HepG2 (cell line): ENCODE data around the gene RFC2. TPM values are rescaled to one million over a fixed set of nuclear protein-coding genes. Genes with fewer than 3 reads are reported as not detected.
A peak's percentile ranks its signal among the peaks of the same experiment; 100 is the strongest.

Source experiments
- AKAP8 ChIP-seq: sonication (generic); formaldehyde crosslinking; IDR thresholded peaks from 2 replicates; pipeline ENCODE4 v1.5.1; 2020; ENCODE audit warnings: mild to moderate bottlenecking, missing genetic modification reagents
- ARHGAP35 ChIP-seq: sonication (generic); formaldehyde crosslinking; IDR thresholded peaks from 2 replicates; pipeline ENCODE4 v1.9.0; 2022; ENCODE audit warnings: mild to moderate bottlenecking, inconsistent platforms, moderate library complexity, missing genetic modification reagents, borderline replicate concordance
- BRD4 ChIP-seq: sonication (generic); formaldehyde crosslinking; IDR thresholded peaks from 2 replicates; pipeline ENCODE4 v1.4.0; 2020; ENCODE audit warnings: missing genetic modification reagents
- IRF2 ChIP-seq: IDR thresholded peaks from 2 replicates; pipeline ENCODE4 v1.6.1; 2018; ENCODE audit warnings: missing genetic modification reagents, missing compliant biosample characterization
- KAT8 ChIP-seq: IDR thresholded peaks from 2 replicates; pipeline ENCODE4 v1.6.1; 2016; ENCODE audit warnings: missing genetic modification reagents, missing compliant biosample characterization
- MED1 ChIP-seq: sonication (generic); formaldehyde crosslinking; IDR thresholded peaks from 2 replicates; pipeline ENCODE4 v1.4.0; 2020; ENCODE audit warnings: missing genetic modification reagents
- POLR2A ChIP-seq, 2 experiments: IDR thresholded peaks; 2 replicates each; pipeline ENCODE4 v1.6.1; 2011; ENCODE audit warnings: low read depth in 2 of 2, low read length in 2 of 2, mild to moderate bottlenecking in 1 of 2, moderate library complexity in 1 of 2; ENCODE audit not compliant: insufficient read depth in 1 of 2
- POLR2G ChIP-seq: fragments of 200-400 bp; formaldehyde crosslinking; IDR thresholded peaks from 2 replicates; pipeline ENCODE4 v1.6.1; 2018; ENCODE audit warnings: mild to moderate bottlenecking, low read depth, low read length, moderate library complexity
- PRDM10 ChIP-seq: sonication (generic); formaldehyde crosslinking; IDR thresholded peaks from 2 replicates; pipeline ENCODE4 v1.4.0; 2020; ENCODE audit warnings: low read depth, missing genetic modification reagents
- RBM39 ChIP-seq: fragments of 200-400 bp; formaldehyde crosslinking; IDR thresholded peaks from one replicate; pipeline ENCODE4 v1.6.1; 2018; ENCODE audit warnings: antibody characterized with exemption, mild to moderate bottlenecking, low read depth, low read length; ENCODE audit not compliant: poor library complexity, severe bottlenecking
- SMYD3 ChIP-seq: sonication (generic); formaldehyde crosslinking; IDR thresholded peaks from 2 replicates; pipeline ENCODE4 v1.8.1; 2023; ENCODE audit warnings: mild to moderate bottlenecking, missing genetic modification reagents
- SNAPC5 ChIP-seq: sonication (generic); formaldehyde crosslinking; IDR thresholded peaks from 2 replicates; pipeline ENCODE4 v1.8.1; 2023; ENCODE audit warnings: mild to moderate bottlenecking, missing genetic modification reagents, borderline replicate concordance
- TAF1 ChIP-seq: sonication (generic); formaldehyde crosslinking; IDR thresholded peaks from 2 replicates; pipeline ENCODE4 v1.4.0; 2020; ENCODE audit warnings: missing genetic modification reagents
- ZFP37 ChIP-seq: sonication (generic); formaldehyde crosslinking; IDR thresholded peaks from 2 replicates; pipeline ENCODE4 v1.4.0; 2020; ENCODE audit warnings: missing genetic modification reagents, borderline replicate concordance
- ZGPAT ChIP-seq: IDR thresholded peaks from 2 replicates; pipeline ENCODE4 v1.6.1; 2016; ENCODE audit warnings: mild to moderate bottlenecking
- ZNF263 ChIP-seq: sonication (generic); formaldehyde crosslinking; IDR thresholded peaks from 2 replicates; pipeline ENCODE4 v1.4.0; 2020; ENCODE audit warnings: missing genetic modification reagents
- ZNF281 ChIP-seq: sonication (generic); formaldehyde crosslinking; IDR thresholded peaks from 2 replicates; pipeline ENCODE4 v1.4.0; 2020; ENCODE audit warnings: missing genetic modification reagents, borderline replicate concordance
- ZNF501 ChIP-seq: sonication (generic); formaldehyde crosslinking; IDR thresholded peaks from 2 replicates; pipeline ENCODE4 v1.5.1; 2020; ENCODE audit warnings: mild to moderate bottlenecking, moderate library complexity, missing genetic modification reagents
- ZNF607 ChIP-seq: sonication (generic); formaldehyde crosslinking; IDR thresholded peaks from 2 replicates; pipeline ENCODE4 v1.5.1; 2020; ENCODE audit warnings: missing genetic modification reagents, mild to moderate bottlenecking, borderline replicate concordance
- ZNF644 ChIP-seq: IDR thresholded peaks from 2 replicates; pipeline ENCODE4 v1.6.1; 2016; ENCODE audit warnings: low read depth
- ZNF709 ChIP-seq: sonication (generic); formaldehyde crosslinking; IDR thresholded peaks from 2 replicates; pipeline ENCODE4 v1.5.0; 2020; ENCODE audit warnings: mild to moderate bottlenecking, missing genetic modification reagents
- ZSCAN9 ChIP-seq: IDR thresholded peaks from 2 replicates; pipeline ENCODE4 v1.6.1; 2016; ENCODE audit warnings: borderline replicate concordance
- polyA plus RNA-seq, 8 experiments: library from polyadenylated mRNA; depleted of rRNA in 3 of 8; stranded (reverse) in 7 of 8; unstranded in 1 of 8; fragments of >200 nt; fragmentation: Illumina TruSeq in 4 of 8; extraction: Trizol in 4 of 8; gene quantifications; 2 replicates each; pipeline versions ENCODE4 v1.2.1 to v1.2.3, GENCODE V29; 2011 to 2016; ENCODE audit warnings: low read depth in 4 of 8, missing spikeins in 1 of 8, mixed read lengths in 1 of 8; ENCODE audit not compliant: insufficient read depth in 1 of 8
- total RNA-seq, 5 experiments: library from RNA; depleted of rRNA; stranded (reverse); fragments of >200 nt; fragmentation: Illumina TruSeq; extraction: Trizol; gene quantifications; 2 replicates each; pipeline ENCODE4 v1.2.3, GENCODE V29; 2016; ENCODE audit warnings: low read depth in 1 of 5

Gene RFC2
- total and polyA plus RNA-seq, 2 of the 13 experiments (the other 11 are each of a cell fraction or from before 2014, with no cell fraction given) = 14.6 to 43.5 TPM

GRCh38 chr7:74272305-74273038 is 18.3 kb upstream of the RFC2 start (continued):
- peak; percentile 47; the same call in 1 of the 2 replicates for TF ChIP-seq IRF2 (CRISPR knock-in tag)
- 0 out of 2 replicates have a peak, but pooled peaks have one; percentile 28 for TF ChIP-seq ZSCAN9 (CRISPR knock-in tag)
- peak; percentile 44; the same call in 1 of the 2 replicates for TF ChIP-seq ZGPAT (CRISPR knock-in tag)
- TF ChIP-seq ZNF501 = 0 out of 2 replicates have a peak, but pooled peaks have one; percentile 11
- peak in 1 of 2 experiments; percentile 41; a peak in 2 of 4 replicates for TF ChIP-seq POLR2A (IDR thresholded peaks at IDR 0.05; ENCODE audit: insufficient read depth in 1 of 2, low read depth in 2 of 2, low read length in 2 of 2)
- 0 out of 2 replicates have a peak, but pooled peaks have one; percentile 22 for TF ChIP-seq PRDM10 (CRISPR knock-in tag)
- TF ChIP-seq TAF1 (CRISPR knock-in tag) = peak; percentile 47
- peak; percentile 57 for TF ChIP-seq POLR2G
- TF ChIP-seq SNAPC5 (CRISPR knock-in tag) = no peak
- 0 out of 2 replicates have a peak, but pooled peaks have one; percentile 26 for TF ChIP-seq SMYD3 (CRISPR knock-in tag)
- peak; percentile 37; the same call in 1 of the 2 replicates for TF ChIP-seq ZNF607
- TF ChIP-seq KAT8 (CRISPR knock-in tag) = peak; percentile 49; the same call in 1 of the 2 replicates
- peak; percentile 61; the same call in 1 of the 2 replicates for TF ChIP-seq BRD4 (CRISPR knock-in tag)
- TF ChIP-seq ARHGAP35 (CRISPR knock-in tag) = no peak
- TF ChIP-seq ZNF263 (CRISPR knock-in tag) = peak; percentile 34; the same call in 1 of the 2 replicates
- TF ChIP-seq AKAP8 (CRISPR knock-in tag) = 0 out of 2 replicates have a peak, but pooled peaks have one; percentile 37
- no peak for TF ChIP-seq RBM39
- TF ChIP-seq ZNF281 (CRISPR knock-in tag) = peak; percentile 80; the same call in 1 of the 2 replicates
- 0 out of 2 replicates have a peak, but pooled peaks have one; percentile 35 for TF ChIP-seq ZFP37 (CRISPR knock-in tag)
- no peak for TF ChIP-seq ZNF709
- TF ChIP-seq ZNF644 = peak; percentile 66; the same call in 1 of the 2 replicates
- TF ChIP-seq MED1 (CRISPR knock-in tag) = no peak
